GM10266 (cell line): ENCODE results near the gene NEDD8.

Experiments
- DNase-seq: peaks from one replicate; pipeline ENCODE4 v3.0.0; 2012; ENCODE audit errors: extremely low spot score
- TF ChIP-seq, protein P1 (sequence below): IDR thresholded peaks from 2 replicates; pipeline ENCODE4 v1.5.1; 2012; ENCODE audit warnings: mild to moderate bottlenecking, low read depth; ENCODE audit not compliant: control insufficient read depth, insufficient read depth; ENCODE audit errors: missing control alignments

The NEDD8 gene

DNA sequence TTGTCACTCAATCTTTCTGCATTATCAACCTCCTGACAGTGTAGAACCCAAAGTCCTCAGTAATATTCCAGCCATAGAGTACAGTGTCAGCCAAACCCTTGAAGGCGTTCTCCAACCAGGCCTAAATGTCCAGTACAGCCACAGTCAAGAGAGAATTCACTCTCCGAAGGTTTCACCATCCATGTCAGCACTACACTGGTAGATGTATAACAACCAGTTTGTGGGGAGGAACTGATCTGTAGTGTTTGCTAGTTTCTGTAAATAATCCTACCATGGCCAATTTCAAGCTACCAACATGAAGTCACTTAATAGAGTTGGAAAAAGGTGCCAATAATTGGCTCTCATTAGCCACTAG is 15.8 kb downstream of the NEDD8 start:
- TF ChIP-seq, protein P1, sequence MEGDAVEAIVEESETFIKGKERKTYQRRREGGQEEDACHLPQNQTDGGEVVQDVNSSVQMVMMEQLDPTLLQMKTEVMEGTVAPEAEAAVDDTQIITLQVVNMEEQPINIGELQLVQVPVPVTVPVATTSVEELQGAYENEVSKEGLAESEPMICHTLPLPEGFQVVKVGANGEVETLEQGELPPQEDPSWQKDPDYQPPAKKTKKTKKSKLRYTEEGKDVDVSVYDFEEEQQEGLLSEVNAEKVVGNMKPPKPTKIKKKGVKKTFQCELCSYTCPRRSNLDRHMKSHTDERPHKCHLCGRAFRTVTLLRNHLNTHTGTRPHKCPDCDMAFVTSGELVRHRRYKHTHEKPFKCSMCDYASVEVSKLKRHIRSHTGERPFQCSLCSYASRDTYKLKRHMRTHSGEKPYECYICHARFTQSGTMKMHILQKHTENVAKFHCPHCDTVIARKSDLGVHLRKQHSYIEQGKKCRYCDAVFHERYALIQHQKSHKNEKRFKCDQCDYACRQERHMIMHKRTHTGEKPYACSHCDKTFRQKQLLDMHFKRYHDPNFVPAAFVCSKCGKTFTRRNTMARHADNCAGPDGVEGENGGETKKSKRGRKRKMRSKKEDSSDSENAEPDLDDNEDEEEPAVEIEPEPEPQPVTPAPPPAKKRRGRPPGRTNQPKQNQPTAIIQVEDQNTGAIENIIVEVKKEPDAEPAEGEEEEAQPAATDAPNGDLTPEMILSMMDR = no peak
- no peak for DNase-seq

DNA sequence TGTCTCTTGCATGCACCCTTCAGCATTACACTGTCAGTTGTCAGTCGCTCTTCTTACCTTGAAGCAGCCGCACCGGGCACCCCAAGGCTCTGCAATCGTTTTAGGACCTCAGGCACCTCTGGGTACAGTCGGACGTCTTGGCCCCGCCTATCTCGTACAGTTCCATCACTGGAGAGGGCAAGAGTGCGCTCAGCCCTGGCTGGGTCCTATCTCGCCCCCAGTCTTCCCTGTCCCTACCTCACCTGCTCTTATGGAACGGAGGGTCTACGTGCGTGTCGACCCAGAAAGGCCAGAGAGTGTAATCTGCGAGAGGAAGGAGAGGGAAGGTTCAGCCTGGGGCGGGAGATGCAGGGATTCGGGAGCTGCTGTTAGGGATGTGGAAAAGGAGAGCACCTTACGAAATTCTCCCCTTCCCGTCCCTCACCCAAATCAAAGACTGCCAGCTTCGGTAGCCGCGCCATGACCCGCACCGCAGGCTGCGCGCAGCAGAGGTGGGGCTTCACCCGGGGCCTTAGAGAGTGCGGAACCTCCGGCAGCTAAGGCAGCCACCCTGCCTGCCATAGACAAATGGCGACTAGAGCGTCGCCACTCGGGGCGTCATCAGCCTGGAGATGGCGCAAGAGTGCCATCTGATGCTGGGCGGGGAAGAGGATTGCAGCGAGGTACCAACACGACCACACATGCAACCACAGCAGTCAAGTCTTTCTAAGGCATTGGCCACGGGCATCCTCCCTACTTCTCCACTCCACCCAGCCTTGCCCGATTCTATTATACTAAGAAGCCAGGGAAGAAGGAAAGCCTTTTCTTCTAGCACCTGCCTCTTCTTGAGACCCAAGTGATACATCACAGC is 16.4 kb downstream of the NEDD8 start, which contains the start of gene MDP1:
Gene MDP1 (minus strand): TSS at position 572 of the 850 bp plus-strand sequence. CDS start 111 bp downstream, at position 461.
- DNase-seq = peak; percentile 82
- TF ChIP-seq, protein P1 = peak; percentile 98

DNA sequence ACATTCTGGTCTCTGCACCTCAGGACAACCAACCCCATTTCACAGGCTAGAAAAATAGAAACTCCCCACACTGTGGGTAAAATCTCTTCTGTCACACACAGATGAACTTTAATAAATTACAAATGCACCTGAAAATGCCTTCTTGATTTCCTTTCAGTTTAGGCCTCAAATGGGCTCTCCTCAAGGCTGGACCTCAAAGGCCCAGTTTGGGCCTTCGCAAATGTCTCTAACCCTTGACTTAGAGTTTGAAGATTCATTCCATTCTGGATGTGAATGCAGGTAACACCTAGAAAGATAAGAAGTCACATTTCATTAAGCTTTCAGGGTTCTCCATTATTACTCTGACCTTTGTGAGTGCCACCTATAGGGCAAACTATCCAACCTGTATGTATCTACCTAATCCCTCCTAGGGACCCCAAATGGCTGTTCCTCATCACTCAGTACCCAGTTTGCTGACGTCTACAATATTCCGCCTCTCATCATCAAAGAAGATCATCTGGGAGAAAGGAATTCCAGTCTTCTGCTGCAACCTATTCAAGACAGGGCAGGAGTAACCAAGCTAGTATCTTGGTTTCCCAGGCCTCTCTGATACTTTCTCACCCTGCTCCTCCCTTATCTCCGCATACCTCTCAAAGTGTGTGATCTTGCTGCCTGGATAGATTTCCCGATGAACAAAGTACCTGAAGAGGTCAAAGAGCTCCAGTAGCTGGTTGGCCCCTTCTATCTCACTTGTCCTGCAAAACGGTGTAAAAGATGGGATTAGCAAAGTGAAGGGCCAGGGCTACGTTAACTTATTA is 18.1 kb downstream of the NEDD8 start:
- TF ChIP-seq, protein P1 = no peak
- no peak for DNase-seq

DNA sequence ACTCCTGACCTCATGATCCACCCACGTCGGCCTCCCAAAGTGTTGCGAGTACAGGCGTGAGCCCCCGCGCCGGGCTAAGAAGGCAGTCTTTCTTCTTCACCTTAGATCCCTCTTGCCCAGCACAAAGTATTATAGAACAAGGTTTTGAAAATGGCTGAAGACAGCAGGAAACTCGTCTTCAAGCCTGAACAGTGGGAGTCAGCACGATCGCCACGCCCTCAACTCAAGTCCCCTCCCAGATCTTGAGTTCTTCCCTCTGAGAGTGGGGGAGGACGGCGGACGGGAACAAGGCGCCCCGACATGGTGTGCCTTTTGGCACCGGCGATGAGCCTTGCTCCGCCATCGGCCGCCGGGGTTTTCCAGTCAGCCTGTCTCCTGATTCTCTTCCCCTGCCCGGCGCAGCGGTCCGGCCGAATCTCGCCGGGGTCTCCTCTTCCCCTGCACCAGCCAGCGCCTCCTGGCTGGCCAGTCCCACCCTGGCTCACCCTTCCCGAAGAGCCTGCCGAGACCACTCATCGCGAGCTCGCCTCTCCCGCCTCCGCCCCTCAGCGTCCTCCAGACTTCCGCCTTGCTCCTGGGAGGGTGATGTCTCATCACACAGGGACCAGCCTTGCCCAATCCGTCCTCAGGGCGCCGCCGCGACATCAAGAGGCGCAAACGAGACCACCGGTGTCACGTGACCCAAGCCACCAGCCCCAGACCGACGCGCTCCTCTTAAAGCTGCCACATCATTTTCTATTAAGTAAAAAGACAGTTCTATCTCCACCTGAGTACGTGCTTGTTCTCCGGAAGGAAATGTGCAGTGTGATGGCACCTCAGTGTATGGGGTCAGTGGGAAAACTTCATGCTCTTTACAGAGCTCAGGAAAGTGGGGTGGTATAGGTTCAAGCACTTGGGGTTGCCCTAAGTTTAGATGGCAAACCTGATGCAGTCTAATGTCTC is 19.0 kb downstream of the NEDD8 start, which contains the start of gene CHMP4A:
Gene CHMP4A (minus strand): TSS at position 565 of the 942 bp plus-strand sequence. CDS start 49 bp downstream, at position 516.
- TF ChIP-seq, protein P1 = peak; percentile 1
- DNase-seq = peak; percentile 92

DNA sequence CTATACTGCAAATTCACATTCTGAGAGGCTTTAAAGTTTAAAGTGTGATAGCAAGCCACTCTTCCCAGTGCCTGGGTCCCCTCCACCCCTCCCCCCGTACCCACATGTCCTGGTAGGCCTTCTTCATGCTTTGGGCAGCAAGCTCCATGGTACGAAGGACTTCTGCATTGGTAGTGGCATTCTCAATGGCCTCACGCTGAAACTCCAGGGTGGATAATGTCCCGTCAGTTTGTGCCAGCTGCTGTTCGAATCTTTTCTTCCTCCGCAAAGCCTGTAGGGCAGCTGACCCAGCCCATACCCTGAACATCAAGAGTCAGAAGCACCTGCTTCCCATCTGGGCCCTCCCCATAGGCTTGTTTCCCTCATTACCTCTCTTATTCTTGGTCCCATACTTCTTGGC is 20.9 kb downstream of the NEDD8 start:
- TF ChIP-seq, protein P1 = no peak

DNA sequence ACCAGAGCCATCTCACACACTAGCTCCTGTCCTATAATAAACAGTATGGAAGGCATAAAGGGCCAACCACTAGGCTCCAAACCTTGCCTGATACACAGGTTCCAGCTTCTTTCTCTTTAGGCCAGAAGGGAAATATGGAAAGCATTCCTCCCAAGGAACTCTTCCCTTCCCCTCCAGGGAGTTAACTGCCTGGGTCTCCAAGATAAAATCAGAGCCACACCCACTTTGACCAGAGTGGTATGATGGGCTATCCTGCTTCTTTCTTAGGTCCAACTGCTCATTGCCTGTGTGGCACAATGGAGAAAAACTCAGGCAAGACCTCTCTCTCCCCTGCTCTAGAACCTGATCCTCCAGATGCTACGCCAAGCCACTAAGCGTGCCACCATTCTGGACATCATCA is 24.5 kb downstream of the NEDD8 start:
- no peak for DNase-seq
- TF ChIP-seq, protein P1 = no peak

More for the DNA sequence above, 20.9 kb downstream of the NEDD8 start:
- no peak for DNase-seq
